Cardiac muscle cell (in vitro differentiated cells and primary cell): Measurements from ENCODE around the gene KCNJ10. TPM values are rescaled to one million over a fixed set of nuclear protein-coding genes. Genes with fewer than 3 reads are reported as not detected.

Source experiments
- DNase-seq, 2 donors: peaks; one replicate each; pipeline versions ENCODE4 v3.0.0 to v3.0.0-alpha.2; 2010 to 2017; ENCODE audit warnings: low read depth in 1 of 2, low spot score in 1 of 2
- H3K27ac ChIP-seq: fragments of 200-600 bp; sonication (generic); 2 replicates; pipeline ENCODE4 v1.5.1; 2016
- H3K27me3 ChIP-seq: fragments of 200-600 bp; sonication (generic); 2 replicates; pipeline ENCODE4 v1.6.0; 2016; ENCODE audit warnings: control low read depth
- H3K36me3 ChIP-seq: fragments of 200-600 bp; sonication (generic); 2 replicates; pipeline ENCODE4 v1.5.1; 2016; ENCODE audit warnings: control low read depth
- H3K4me1 ChIP-seq: fragments of 200-600 bp; sonication (generic); 2 replicates; pipeline ENCODE4 v1.8.1; 2017; ENCODE audit warnings: low read depth, mild to moderate bottlenecking, mixed run types
- H3K4me3 ChIP-seq: fragments of 200-600 bp; sonication (generic); 2 replicates; pipeline ENCODE4 v1.5.1; 2016; ENCODE audit warnings: mild to moderate bottlenecking
- H3K9me3 ChIP-seq: fragments of 200-600 bp; sonication (generic); 2 replicates; pipeline ENCODE4 v1.5.1; 2017; ENCODE audit warnings: low read depth, mild to moderate bottlenecking, control low read depth
- CTCF ChIP-seq: IDR thresholded peaks from 2 replicates; pipeline ENCODE4 v1.5.1; 2012; ENCODE audit warnings: low read depth, mild to moderate bottlenecking, low read length
- polyA plus RNA-seq: library from polyadenylated mRNA; unstranded; fragments of >200 nt; fragmentation: Nextera tagmentation; extraction: Ambion mirVana; gene quantifications from 2 replicates; pipeline ENCODE4 v1.2.1, GENCODE V29; 2016
- total RNA-seq: library from RNA; depleted of rRNA; stranded (reverse); fragments of >200 nt; gene quantifications from 2 replicates; pipeline ENCODE4 v1.2.3, GENCODE V29; 2016

The KCNJ10 gene
- total and polyA plus RNA-seq, 2 experiments from 2014 or later: 0.35 to 0.42 TPM

- no peaks in the 10 kb centered on the region for H3K36me3 ChIP-seq
- H3K9me3 ChIP-seq: no peaks in the 10 kb centered on the region
- no peak for DNase-seq
- no peak for TF ChIP-seq CTCF
- H3K27me3 ChIP-seq: peaks cover 5% of the 10 kb centered on the region
- H3K4me3 ChIP-seq: no peak overlapping the region
- peaks cover 13% of the 10 kb centered on the region for H3K4me1 ChIP-seq
- H3K27ac ChIP-seq: no peak overlapping the region
Measured at GRCh38 chr1:159985473-159985872, 84.5 kb downstream of the KCNJ10 start.

GRCh38 chr1:159983681-159984080 is 86.3 kb downstream of the KCNJ10 start:
- Histone ChIP-seq H3K4me3 (no peak overlapping the region), H3K9me3 (no peaks in the 10 kb centered on the region), H3K27me3 (peaks cover 13% of the 10 kb centered on the region), H3K27ac (no peak overlapping the region), H3K36me3 (no peaks in the 10 kb centered on the region), H3K4me1 (peaks cover 13% of the 10 kb centered on the region)
- TF ChIP-seq CTCF: no peak
- no peak for DNase-seq

GRCh38 chr1:159982280-159982679 is 87.7 kb downstream of the KCNJ10 start:
- H3K4me1 ChIP-seq: peaks cover 5% of the 10 kb centered on the region
- no peaks in the 10 kb centered on the region for H3K36me3 ChIP-seq
- peaks cover 22% of the 10 kb centered on the region for H3K27me3 ChIP-seq
- no peaks in the 10 kb centered on the region for H3K9me3 ChIP-seq
- TF ChIP-seq CTCF: no peak
- H3K4me3 ChIP-seq: no peak overlapping the region
- H3K27ac ChIP-seq: no peak overlapping the region
- no peak for DNase-seq

GRCh38 chr1:159981351-159982055 is 88.5 kb downstream of the KCNJ10 start:
- no peak for DNase-seq
- Histone ChIP-seq H3K27me3 (peaks cover 24% of the 10 kb centered on the region), H3K4me1 (no peaks in the 10 kb centered on the region), H3K36me3 (no peaks in the 10 kb centered on the region), H3K9me3 (no peaks in the 10 kb centered on the region), H3K27ac (no peak overlapping the region), H3K4me3 (no peak overlapping the region)
- TF ChIP-seq CTCF: no peak

GRCh38 chr1:159980786-159981185 is 89.2 kb downstream of the KCNJ10 start:
- Histone ChIP-seq H3K27ac (no peak overlapping the region), H3K4me3 (no peak overlapping the region), H3K4me1 (no peaks in the 10 kb centered on the region), H3K9me3 (no peaks in the 10 kb centered on the region), H3K27me3 (peaks cover 24% of the 10 kb centered on the region), H3K36me3 (no peaks in the 10 kb centered on the region)
- DNase-seq: no peak
- no peak for TF ChIP-seq CTCF

- no peak for DNase-seq
- H3K4me3 ChIP-seq: no peak overlapping the region
- H3K36me3 ChIP-seq: no peaks in the 10 kb centered on the region
- no peaks in the 10 kb centered on the region for H3K4me1 ChIP-seq
- no peak for TF ChIP-seq CTCF
- peaks cover 30% of the 10 kb centered on the region for H3K27me3 ChIP-seq
- H3K27ac ChIP-seq: no peak overlapping the region
- no peaks in the 10 kb centered on the region for H3K9me3 ChIP-seq
Measured at GRCh38 chr1:159980076-159980475, 89.9 kb downstream of the KCNJ10 start.
